ENCODE results near the gene FTH1.
"Not testable (repeated sequence)": the region's sequence is repeated elsewhere in the genome, so short reads cannot be mapped to it uniquely, and the experiment has no call there.

Gene FTH1

DNA sequence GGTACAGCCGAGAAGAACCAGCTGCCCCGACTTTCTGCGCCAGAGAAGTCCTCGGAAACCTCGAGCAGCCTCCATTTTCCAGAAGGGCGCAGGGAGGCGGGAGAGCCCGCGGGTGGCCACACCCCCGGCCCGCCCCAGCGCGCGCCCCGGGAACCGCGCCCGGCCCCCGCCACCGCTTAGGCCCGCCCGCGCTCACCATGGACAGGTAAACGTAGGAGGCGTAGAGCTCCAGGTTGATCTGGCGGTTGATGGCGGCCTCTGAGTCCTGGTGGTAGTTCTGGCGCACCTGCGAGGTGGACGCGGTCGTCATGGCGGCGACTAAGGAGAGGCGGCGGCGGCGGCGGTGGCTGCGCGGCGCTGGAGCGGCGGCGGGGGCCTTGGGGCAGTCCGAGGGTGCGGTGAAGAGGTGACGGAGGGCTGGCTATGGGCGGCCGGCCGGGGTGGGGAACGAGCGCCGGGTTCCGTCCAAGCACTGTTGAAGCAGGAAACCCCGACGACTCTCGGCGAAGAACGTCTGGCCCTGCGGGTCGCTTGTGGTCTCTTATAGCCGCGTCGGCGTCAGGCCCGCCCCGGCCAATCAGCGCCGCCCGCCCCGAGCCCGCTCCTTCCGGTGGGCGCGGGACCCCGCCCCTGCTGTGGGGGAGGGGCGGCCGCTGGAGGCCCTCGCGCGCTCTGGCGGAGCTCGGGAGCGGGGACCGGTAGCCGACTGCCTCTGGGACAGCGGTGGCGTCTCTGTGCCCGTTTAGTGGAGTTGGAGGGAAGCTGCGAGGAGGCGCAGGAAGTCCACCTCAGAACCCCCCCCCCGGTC lies at the start of gene FTH1:
Gene FTH1, minus strand, starts transcription at position 519 of the 808 bp plus-strand sequence. Its CDS starts 209 bp downstream, at position 310.
- peak; percentile 93 for DNase-seq

DNA sequence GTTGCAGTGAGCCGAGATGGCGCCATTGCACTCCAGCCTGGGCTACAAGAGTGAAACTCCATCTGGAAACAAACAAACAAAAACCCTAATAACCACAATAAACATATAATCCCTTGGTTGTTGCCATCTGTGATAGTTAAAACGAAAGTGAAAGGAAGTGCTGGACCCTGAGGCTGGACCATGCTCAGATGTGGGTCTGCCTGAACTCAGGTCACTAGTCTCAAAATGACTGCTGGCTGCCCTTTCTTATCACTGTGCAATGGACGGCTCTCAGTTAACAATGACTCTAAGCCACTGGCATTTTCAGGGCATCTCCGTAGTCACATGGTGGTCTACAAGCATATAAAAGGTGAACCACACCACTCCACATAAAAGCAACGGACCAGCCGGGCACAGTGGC lies 48.2 kb upstream of the FTH1 start:
- no peak for DNase-seq

DNA sequence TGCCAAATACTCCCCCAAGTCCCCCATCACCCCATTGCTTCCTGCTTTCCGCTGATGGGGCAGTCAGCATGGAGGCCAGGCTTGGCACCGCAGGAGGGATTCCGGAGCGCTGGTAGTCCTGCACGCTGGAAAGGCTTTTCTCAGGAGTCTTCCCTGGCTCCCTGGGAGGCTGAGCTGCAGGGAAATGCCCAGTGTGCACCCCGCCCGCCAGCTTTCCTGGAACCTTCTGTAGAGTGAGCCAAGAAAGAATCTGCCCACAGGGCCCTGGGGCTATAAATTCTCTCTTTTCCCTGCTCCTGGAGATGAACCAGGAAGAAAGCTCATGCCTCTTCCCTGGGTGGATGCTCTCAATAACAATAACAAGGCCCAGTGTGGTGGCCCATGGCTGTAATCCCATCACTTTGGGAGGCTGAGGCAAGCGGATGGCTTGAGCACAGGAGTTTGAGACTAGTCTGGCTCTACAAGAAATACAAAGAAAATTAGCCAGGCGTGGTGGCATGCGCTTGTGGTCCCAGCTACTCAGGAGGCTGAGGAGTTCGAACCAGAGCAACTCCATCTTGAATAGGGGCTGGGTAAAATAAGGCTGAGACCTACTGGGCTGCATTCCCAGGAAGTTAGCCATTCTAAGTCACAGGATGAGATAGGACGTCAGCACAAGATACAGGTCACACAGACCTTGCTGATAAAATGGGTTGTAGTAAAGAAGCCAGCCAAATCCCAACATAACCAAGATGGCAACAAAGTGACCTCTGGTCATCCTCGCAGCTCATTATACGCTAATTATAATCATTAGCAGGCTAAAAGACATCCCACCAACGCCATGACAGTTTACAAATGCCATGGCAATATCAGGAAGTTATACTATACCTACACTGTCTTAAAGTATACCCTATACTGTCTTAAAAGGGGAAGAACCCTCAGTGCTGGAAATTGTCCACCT lies 46.4 kb upstream of the FTH1 start:
- no peak for DNase-seq

DNA sequence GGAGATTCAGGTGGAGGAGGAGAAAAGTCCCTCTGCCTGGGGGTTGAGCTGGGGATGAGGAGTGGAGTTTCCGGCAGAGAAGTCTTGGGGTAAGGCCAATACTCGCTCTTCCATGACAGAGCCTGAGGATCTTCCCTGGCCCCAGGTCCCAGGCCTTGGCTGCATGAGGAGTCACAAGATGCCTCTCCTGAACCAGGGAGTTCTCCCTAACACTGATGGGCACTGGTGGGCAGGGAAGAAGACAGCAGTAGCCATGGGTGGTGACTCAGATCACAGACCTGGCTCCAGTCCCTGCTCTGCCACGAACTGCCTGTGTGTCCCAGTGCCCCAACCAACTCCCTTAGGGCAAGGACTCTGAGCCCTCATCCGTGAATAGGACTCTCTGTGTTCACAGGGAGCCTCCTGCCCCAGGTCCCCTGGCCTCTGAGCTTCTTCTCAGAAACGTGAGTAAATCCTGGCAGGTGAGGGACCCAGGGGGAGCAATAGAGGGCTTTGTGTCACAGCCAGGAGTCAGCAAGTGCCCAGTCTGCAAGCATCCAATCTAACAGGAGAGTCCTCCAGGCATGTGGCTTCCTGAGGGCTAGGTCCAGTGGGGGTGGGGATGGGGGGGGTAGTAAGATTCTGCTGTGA lies 45.5 kb upstream of the FTH1 start:
- DNase-seq = no peak

DNA sequence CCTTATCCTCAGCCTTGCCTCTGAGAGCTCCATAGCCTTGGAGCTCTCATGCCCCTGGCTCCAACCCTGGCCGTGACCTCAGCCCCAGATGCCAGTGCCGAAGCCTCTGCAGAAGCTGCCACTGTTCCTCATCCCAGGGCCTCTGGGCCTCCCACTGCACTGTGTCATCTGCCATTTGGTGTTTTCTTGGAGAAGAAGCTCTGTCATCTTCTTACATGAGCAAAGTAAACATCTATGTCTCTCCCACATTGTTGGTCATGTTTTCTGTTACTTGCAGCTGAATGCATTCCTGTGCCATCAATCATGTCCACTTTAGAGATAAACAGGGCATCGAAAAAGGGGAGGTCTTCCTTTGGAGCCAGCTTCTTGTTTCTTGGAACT lies 45.0 kb upstream of the FTH1 start:
- no peak for DNase-seq

DNA sequence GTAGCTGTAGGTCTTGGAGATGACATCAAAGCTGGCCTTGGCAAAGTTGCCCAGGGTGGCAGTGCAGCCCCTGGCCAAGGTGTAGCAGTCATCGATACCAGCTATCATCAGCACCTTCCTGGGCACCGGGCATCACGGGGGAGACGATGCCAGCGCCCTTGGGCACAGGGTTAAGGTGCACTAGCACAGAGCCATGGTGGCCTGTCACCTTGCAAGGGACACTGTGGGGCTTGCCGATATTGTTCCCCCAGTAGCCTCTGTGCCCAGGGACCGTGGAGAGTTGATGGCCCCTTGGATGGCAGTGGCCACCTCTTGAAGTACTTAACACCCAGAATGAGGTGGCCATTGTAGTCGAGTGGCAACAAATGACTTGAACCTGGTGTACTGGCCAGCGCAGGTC lies 44.4 kb upstream of the FTH1 start:
- DNase-seq = no peak

DNA sequence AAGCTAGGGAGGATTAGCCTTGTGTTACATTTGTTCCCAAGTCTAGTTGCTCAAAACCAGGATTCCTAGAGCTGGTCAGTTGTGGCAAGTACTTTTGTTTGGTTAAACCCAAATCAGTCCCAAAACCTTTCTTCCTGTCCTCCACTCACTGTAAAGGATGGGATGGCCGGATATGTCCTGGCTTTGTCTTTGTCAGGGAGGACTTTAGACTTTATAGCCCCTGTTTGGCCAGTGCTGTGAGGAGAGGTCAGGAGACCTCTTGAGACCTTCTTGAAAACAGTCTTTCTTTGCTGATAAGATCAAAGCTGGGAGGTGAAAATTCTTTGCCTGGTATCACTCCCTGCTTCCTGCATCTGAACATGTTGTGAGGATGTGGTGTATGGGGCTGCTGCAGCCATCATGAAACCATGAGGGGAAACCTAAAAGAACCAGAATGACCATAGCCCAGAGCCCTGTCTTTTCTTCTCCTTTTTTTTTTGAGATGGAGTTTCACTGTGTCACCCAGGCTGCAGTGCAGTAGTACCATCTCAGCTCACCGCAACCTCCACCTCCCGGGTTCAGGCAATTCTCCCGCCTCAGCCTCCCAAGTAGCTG lies 43.6 kb upstream of the FTH1 start:
- no peak for DNase-seq

DNA sequence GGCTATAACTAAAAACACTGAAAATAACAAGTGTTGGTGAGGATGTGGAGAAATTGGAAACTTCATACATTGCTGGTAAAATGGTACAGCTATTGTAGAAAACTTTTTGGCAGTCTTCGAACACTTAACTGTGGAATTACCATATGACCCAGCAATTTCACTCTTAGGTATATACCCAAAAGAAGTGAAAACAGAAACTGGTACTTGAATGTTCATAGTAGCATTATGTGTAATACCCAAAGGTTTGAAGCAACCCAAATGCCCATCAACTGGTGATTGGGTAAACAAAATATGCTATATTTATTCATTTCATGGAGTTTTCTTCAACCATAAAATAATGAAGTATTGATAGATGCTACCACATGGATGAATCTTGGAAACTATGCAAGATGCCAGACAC lies 40.8 kb upstream of the FTH1 start:
- no peak for DNase-seq

DNA sequence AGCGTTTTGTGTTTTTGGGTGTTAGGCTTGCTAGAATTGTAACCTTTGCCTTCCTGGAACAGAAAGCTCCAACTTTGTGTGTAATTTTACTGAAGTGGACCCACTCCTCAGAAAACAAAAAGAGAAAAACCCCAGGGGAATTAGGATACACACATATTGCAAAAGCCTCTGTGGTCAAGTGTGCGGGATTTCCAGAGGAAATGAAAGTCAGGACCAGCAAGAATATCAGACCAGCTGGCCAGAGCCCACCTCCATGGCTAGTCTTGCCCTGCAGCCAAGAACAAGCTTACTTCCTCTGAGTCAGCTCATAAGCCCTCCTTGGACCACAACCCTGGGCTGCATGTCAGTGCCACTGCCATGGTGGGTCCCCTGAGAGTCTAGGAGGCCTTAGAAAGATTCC lies 37.0 kb upstream of the FTH1 start:
- DNase-seq = no peak

DNA sequence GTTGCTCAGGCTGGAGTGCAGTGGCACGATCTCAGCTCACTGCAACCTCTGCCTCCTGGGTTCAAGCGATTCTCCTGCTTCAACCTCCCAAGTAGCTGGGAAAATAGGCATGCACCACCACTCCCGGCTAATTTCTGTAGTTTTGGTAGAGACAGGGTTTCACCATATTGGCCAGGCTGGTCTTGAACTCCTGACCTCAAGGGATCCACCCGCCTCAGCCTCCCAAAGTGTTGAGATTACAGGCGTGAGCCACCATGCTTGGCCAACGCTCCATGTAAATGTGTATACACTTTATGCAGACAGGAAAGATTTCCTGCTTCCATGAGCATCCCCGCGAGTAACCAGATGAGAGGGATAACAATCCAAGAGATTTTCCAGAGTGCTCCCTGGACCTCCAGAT lies 34.8 kb upstream of the FTH1 start:
- not testable (repeated sequence) for DNase-seq

DNA sequence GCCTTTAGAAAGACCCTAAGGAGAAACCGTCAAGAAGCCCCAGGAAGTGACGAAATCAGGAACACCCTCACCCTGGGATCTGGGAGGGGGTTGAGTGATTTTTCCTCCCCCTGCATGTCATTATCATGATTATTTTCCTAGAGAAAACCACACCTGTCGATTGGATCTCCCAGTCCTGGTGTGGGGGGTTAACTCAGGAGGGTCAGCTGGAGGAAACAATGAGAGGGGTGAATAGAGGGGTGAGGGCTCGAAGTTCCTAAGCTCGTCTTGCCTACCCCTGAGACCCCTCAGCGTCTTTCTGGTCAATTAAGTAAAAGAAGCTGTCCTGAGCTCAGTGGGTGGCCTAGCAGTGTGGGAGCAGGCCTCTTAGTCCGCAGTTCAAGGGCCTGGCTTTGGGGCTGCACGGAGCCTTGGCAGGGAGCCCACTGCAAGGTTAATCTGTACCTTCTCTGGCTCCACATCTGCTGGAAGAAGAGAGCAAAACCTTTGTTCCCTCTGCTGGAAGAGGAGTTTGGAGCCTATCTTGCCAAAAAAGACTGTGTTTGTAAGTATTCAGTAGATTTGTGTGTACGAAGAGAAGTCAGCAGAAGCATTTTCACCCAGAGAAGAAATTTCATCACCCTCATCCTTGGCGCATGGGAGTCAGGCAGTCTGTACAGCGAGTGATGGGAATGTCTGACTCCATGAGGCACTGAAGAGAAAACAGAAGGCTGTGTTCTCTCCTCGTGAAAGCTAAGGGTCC lies 34.2 kb upstream of the FTH1 start:
- DNase-seq = no peak

DNA sequence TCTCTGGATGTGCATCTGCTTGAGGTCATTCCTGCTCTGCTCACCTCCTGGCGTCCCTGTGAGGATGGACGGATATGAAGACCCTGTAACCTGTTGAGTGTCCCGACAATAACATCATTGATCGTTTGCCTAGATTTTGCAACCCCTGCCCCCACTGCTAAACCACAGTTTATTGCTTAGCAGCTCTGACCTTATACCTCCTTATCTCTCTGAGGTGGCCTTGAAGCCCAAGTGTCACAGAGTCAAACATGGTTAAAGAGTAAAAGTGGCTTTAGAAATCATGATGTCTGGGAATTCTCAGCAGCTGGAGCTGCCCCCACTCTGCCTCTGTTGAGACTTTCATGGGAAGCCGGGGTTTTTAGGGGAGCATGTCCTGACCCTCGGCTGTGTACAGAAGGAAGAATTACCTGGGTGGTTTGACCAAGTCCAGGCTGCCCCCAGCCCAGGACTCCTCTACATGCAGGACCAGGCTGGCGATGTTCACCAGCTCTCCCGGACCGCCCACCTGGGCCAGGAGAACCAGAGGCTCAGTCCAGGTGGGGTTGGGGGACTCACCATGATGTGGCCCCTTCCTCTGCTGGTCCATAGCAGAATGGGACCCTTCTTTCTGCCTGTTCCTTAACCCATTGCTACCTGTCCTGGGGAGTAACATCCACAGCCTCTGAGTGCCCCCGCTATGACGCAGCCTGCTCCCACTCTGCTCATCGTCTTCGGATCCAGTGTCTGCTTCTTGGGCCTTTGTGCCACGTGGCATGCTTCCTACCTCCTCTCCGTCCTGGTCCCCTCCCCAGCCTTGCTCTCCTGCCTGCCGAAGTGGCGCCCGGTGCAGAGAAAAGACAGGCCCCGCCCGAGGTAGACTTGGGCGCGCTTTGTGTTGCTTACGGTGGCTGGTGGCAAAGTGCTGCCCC lies 33.4 kb upstream of the FTH1 start:
- no peak for DNase-seq

DNA sequence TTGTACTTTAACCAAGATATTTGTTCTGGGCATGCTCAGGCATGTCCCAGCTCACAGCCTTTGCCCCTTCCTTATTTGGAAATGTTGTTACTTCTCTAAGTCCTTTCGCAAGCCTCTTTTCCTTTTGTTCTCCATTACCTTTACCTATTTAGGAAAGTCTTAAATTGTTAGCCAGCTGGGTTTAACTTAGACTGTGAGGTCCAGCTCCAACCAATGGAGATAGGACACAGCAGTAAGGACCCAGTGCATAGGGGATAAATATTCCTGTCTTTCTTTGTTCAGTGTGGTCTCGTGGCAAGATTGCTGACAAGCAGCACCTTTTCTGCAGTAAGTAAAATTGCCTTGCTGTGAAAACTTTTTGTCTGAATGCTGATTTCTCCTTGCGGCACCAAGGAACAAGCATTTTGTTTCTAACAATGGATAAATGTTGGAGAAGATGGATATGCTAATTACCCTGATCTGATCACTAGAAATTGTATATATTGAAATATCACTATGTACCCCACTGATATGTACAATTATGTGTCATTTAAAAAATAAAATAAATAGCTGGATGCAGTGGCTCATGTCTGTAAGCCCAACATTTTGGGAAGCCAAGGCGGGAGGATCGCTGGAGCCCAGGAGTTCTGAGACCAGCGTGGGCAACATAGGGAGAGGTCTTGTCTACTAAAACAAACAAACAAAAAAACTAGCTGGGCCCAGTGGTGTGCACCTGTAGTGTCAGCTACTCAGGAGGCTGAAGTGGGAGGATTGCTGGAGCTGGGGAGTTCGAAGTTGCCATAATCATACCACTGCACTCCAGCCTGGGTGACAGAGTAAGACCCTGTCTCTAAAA lies 31.9 kb upstream of the FTH1 start:
- DNase-seq = no peak

DNA sequence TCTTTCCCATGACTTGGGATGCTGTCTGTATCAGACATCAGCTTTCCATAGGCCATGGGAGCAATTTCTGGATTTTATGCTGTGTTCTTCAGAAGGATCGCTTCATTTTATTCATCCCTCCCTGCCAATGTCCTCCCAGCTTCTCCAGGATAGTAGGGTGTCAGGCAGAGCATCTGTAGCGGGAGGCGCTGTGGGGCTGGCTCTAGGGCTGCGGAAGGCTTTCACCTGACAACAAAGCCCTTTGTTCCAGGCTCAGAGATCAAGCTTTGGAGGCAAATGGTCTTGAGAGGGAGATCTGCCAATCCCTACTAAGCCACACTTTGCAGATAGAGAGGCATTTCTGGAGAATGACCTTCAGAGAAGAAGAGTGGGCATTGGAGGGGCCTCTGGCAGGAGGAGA lies 29.5 kb upstream of the FTH1 start:
- DNase-seq = no peak

DNA sequence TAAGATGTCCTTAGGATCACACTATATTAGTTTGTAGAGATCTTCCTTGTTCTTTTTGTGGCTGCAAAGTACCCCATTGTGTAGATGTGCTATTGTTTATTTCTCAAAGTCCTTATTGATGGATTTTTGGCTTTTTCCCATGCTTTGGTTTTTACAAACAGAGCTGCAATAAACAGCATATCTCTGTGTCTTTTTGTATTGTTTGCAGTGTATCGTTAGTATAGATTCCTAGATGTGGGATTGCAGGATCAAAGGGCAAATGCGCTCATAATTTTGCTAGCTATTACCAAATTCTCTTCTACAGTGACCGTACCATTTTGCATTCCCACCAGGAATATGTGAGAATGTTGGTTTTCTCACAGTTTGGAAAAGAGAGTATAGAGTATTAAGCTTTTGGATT lies 27.5 kb upstream of the FTH1 start:
- DNase-seq = no peak

DNA sequence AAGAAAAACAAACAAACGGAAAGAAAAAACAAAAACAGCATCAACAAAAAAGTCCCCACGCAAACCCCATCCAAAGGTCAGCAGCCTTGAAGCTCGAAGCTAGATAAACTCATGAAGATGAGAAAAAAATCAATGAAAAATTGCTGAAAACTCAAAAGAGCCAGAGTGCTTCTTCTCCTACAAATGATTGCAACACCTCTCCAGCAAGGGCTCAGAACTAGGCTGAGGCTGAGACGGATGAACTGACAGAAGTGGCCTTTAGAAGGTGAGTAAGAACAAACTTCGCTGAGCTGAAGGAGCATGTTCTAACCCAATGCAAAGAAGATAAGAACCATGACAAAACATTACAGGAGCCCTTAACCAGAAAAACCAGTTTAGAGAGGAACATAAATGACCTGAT lies 18.4 kb upstream of the FTH1 start:
- no peak for DNase-seq

DNA sequence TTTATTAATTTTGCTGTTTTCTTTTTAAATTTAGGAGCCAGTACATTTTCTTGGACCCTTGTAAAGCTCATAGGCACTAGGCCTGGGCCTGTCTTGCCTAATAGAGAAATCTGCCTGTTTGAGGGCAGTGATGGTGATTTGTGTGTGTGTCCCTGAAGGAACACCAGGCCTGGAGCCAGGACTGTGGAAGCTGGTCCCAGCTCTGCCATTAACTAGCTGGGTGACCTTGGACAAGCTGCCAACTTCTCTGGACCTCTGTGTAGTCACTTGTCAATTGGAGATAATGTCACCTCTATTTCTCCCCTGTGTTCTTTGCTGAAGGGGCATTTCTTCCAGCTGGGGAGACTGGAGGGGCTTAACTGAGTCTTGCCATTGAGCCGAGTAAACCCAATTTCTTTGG lies 16.0 kb upstream of the FTH1 start:
- no peak for DNase-seq

DNA sequence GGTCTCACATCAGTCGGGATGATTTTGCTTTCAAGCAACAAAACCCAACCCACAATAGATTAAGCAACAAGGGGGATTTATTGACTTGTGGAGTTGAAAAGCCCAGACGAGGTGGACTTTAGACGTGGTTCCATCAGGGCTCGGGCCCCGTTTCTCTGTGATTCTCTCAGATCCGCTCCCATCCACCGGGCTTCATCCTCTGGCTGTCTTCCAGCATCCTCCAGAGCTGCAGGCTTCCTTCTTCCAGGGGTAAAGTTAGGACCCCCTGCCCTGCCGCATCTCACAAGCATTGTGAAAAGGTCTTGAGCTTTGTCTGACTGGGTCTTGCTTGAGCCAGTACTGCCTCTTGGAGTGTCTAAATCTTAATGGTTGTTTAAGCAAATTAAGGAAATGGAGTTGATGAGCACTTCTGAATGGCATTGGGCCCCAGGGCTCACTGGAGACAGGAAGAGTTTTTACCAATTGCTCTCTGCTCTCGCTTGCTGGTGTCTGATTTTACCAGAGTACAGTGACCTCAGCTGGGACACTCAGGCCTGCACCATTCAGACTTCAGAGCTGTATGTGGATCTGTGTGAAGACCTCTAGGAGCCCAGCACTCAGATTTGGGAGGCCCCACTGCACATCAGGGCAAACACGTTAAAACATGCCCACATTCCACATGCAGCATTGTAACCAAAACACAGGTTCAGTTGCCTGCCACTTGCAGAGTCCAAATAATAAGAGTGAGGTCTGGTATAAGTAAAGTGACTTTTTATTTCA lies 13.5 kb upstream of the FTH1 start:
- no peak for DNase-seq

Measured in CD4-positive, alpha-beta T cell treated with Interleukin-17A for 4 hours (primary cell).